Left ventricle myocardium inferior (tissue), 1 donor: ENCODE results near the gene TPD52L1. TPM values are rescaled to one million over a fixed set of nuclear protein-coding genes. Genes with fewer than 3 reads are reported as not detected.

Source experiments
- DNase-seq: peaks from one replicate; pipeline ENCODE4 v3.0.0-alpha.2; 2020
- H3K27ac ChIP-seq: fragments of 200-600 bp; replicated peaks from 2 replicates; pipeline ENCODE4 v1.8.0; 2021
- H3K27me3 ChIP-seq: fragments of 200-600 bp; 2 replicates; pipeline ENCODE4 v1.8.0; 2021; ENCODE audit warnings: low read depth
- H3K36me3 ChIP-seq: fragments of 200-600 bp; 2 replicates; pipeline ENCODE4 v1.8.0; 2021
- H3K4me1 ChIP-seq: fragments of 200-600 bp; 2 replicates; pipeline ENCODE4 v1.8.0; 2021
- H3K4me3 ChIP-seq: fragments of 200-600 bp; 2 replicates; pipeline ENCODE4 v1.8.0; 2021; ENCODE audit warnings: mild to moderate bottlenecking, moderate library complexity
- H3K9me3 ChIP-seq: fragments of 200-600 bp; replicated peaks from 2 replicates; pipeline ENCODE4 v1.8.0; 2021
- CTCF ChIP-seq: fragments of 200-600 bp; IDR thresholded peaks from 2 replicates; pipeline ENCODE4 v1.8.0; 2021; ENCODE audit warnings: antibody characterized with exemption, mild to moderate bottlenecking, borderline replicate concordance
- intact Hi-C: fragments of 100-400 bp; cut with micrococcal nuclease; formaldehyde crosslinking; loops from one replicate; pipeline ENCODE4 v1.11.0; 2022
- total RNA-seq: library from RNA; stranded (reverse); fragmentation: NEBNext Ultra II Directional; extraction: Animal tissue kit (Norgen Biotek cat#: 25700); gene quantifications from one replicate; pipeline ENCODE4 v1.2.1, GENCODE V29; 2021
- donor health status: DM: no; HTN: yes; CAD: no; lungs with severe emphysema.

TPD52L1 gene
- total RNA-seq, 1 donor from 2014 or later = 64.0 TPM

GRCh38 chr6:125303512-125303854 lies 149.9 kb downstream of the TPD52L1 start:
- no peak for TF ChIP-seq CTCF
- intact Hi-C loops = loop anchor here (10.0 kb wide), 2 partner anchors 149 to 661 kb away; partner anchors contain the start of gene TPD52L1

GRCh38 chr6:125304970-125305660 lies 151.5 kb downstream of the TPD52L1 start:
- no peak for DNase-seq
- no peak overlapping the region for H3K27ac ChIP-seq
- no peak for TF ChIP-seq CTCF
- peaks cover 19% of the 10 kb centered on the region for H3K4me1 ChIP-seq
- no peaks in the 10 kb centered on the region for H3K36me3 ChIP-seq
- peaks cover 5% of the 10 kb centered on the region for H3K9me3 ChIP-seq
- H3K4me3 ChIP-seq = no peak overlapping the region
- intact Hi-C loops = loop anchor here (10.0 kb wide), 2 partner anchors 150 to 660 kb away; partner anchors contain the start of gene TPD52L1
- no peaks in the 10 kb centered on the region for H3K27me3 ChIP-seq

More at GRCh38 chr6:125303512-125303854, 149.9 kb downstream of the TPD52L1 start:
- Histone ChIP-seq H3K4me1 (peaks cover 36% of the 10 kb centered on the region), H3K4me3 (no peak overlapping the region), H3K36me3 (peaks cover 8% of the 10 kb centered on the region), H3K27me3 (no peaks in the 10 kb centered on the region), H3K9me3 (peaks cover 5% of the 10 kb centered on the region), H3K27ac (no peak overlapping the region)
- no peak for DNase-seq

GRCh38 chr6:125306756-125307149 lies 153.2 kb downstream of the TPD52L1 start:
- H3K27me3 ChIP-seq = no peaks in the 10 kb centered on the region
- H3K9me3 ChIP-seq = peaks cover 5% of the 10 kb centered on the region
- H3K27ac ChIP-seq = no peak overlapping the region
- H3K4me3 ChIP-seq = no peak overlapping the region
- H3K36me3 ChIP-seq = no peaks in the 10 kb centered on the region
- no peak for DNase-seq
- no peak for TF ChIP-seq CTCF
- intact Hi-C loops = loop anchor here (10.0 kb wide), 2 partner anchors 152 to 658 kb away; partner anchors contain the start of gene TPD52L1
- H3K4me1 ChIP-seq = peaks cover 4% of the 10 kb centered on the region

GRCh38 chr6:125307150-125307838 lies 153.7 kb downstream of the TPD52L1 start:
- intact Hi-C loops = loop anchor here (10.0 kb wide), 2 partner anchors 152 to 658 kb away; partner anchors contain the start of gene TPD52L1
- no peak for TF ChIP-seq CTCF

GRCh38 chr6:125307964-125308615 lies 154.5 kb downstream of the TPD52L1 start:
- intact Hi-C loops = loop anchor here (10.0 kb wide), 2 partner anchors 153 to 657 kb away; partner anchors contain the start of gene TPD52L1
- Histone ChIP-seq H3K36me3 (no peaks in the 10 kb centered on the region), H3K9me3 (peaks cover 5% of the 10 kb centered on the region), H3K4me3 (no peak overlapping the region), H3K27me3 (no peaks in the 10 kb centered on the region), H3K4me1 (peaks cover 10% of the 10 kb centered on the region), H3K27ac (no peak overlapping the region)
- no peak for TF ChIP-seq CTCF
- no peak for DNase-seq

More at GRCh38 chr6:125307150-125307838, 153.7 kb downstream of the TPD52L1 start:
- peaks cover 5% of the 10 kb centered on the region for H3K9me3 ChIP-seq
- H3K4me1 ChIP-seq = peaks cover 5% of the 10 kb centered on the region
- H3K27ac ChIP-seq = no peak overlapping the region
- H3K27me3 ChIP-seq = no peaks in the 10 kb centered on the region
- H3K36me3 ChIP-seq = no peaks in the 10 kb centered on the region
- DNase-seq = no peak
- H3K4me3 ChIP-seq = no peak overlapping the region
